Endometrial microvascular endothelial cells (primary cell): ENCODE measurements around the gene DFFA. TPM values are rescaled to one million over a fixed set of nuclear protein-coding genes. Genes with fewer than 3 reads are reported as not detected.

Experiments used
- in situ Hi-C: cut with HindIII; loops from 2 replicates; pipeline ENCODE4 v1.10.0; 2017; ENCODE audit warnings: low sequenced_read_pairs, low pct_unique_long_range_greater_than_20kb; ENCODE audit errors: inconsistent ontology term
- total RNA-seq: library from RNA; depleted of rRNA; stranded (reverse); fragments of >200 nt; gene quantifications from one replicate; pipeline ENCODE4 v1.2.3, GENCODE V29; 2015; ENCODE audit errors: inconsistent ontology term

DFFA gene
- total RNA-seq = 52.5 TPM

DNA sequence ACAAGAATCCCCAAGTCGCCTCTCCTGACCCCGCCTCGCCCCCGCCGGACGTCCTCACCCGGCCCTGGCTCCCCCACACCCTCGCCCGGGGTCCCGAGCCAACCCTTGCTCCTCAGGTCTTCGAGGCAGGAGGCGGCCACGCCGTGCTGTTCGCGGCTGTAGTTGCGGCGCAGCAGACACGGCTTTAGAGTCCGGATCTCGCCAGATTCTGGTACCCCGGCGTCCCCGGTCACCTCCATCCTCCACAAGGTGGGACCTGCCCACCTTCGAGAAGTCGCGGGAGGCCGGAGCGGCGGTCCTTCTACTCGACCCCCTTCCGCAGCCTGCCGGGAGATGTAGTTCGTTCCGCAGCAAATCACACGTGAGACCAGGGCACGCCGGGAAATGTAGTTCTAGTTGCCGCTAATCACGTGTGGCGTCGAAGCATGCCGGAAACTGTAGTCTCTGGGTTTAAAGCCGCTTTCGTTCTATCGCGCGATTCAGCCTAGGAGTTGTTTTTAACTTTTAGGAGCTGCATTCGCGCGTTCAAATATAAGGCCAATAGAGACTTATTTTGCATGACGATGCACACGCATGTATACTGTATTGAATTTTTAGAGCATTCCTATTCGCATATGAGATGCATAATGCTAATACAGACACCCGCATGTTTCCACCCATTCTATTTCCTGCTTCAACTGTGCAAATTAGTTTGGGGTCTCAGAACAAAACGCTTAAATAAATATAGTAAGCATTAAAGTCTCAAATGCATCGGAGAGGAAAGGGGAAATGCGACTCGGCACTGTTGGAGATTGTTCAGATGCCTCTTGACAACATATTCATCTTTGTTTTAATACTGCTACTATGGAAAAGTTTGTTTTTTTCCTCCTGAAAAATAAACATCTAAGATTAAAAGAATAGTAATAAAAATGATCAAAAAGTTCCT is at the start of gene DFFA:
DFFA (minus strand) TSS at position 310 of the 925 bp plus-strand sequence; CDS start at position 239, 71 bp downstream.
- in situ Hi-C loops = no loop called here

DNA sequence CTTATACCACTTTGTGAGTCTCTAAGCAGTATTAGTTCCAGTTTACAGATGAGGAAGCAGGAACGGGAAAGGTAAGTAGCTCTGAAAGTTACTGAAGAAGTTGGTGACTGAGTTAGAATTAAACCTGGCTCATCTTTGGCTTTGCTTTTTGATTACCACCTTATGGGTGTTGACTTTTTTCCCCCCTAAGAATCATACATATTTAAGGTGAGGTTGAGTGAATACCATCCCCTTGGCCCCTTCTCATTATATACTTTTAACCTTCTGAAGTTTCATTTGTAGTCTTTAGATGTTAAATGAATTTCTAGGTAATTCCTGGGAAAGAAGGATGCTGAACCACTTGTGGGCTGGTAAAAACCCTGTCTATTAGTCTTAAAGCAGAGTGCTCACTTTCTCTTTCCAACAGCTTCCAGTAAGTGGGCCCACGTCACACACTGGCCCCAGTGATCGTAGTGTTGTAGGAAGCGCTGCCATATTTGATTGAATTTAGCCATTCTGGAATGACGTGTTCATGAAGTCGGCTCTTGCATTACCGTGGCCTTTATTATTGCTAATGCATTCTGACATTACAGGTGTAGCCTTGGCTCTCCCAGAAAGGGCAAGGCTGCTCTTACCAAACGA is 49.3 kb upstream of the DFFA start:
- in situ Hi-C loops = no loop called here

GRCh38 chr1:10520952-10521351 is 48.6 kb upstream of the DFFA start:
- in situ Hi-C loops = no loop called here

DNA sequence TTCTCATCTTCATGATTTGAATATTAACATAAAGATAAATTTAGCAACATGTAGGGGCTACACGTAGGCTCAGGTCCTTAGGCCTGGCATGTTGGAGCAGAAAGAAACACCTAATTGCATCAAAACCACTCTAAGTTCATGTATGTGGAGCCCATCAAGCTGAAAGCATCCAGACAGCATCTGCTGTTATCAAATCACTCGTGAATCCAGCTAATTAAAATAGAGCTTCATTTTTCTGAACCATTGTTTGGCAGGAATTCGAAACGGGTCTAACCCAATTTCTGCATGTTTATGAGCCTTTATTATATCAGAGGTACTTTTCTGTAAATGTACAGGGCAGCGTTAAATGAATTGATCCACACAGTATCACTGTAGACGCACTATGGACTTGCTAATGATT is 48.2 kb upstream of the DFFA start:
- in situ Hi-C loops = no loop called here

DNA sequence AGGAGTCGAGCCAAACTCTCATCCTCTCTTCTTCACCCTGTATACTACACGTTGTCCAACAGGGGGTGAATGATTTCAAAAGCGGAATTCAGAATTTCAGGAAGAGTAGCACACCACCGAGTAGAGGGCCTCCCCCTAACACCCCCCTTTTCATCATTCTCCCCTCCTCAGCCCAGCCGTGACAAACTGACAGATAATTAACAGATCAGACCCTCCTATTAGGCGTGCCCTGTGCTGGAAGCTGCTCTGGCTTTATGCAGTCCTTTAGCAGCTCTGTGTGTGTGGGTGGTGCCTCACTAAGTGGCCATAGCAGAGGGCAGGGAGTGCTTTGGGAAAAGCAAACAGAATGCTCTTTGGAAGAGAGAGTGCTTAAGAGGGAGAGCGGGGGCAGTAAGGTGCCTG is 46.7 kb upstream of the DFFA start:
- in situ Hi-C loops = no loop called here

DNA sequence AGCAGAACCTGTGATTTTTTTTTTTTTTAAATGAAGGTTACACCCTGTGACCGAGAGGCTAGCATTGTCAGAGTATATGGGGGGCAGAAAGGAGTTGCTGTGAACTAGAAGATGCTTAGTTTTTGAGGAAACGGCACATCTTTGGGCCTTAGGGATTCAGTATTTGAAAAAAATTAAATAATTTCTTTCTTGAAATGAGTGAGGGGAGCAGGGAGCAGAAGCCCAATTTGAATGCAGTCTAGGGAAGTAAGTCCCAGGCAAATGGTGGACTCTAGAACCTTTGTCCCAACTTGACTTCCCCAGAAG is 45.3 kb upstream of the DFFA start:
- in situ Hi-C loops = no loop called here

DNA sequence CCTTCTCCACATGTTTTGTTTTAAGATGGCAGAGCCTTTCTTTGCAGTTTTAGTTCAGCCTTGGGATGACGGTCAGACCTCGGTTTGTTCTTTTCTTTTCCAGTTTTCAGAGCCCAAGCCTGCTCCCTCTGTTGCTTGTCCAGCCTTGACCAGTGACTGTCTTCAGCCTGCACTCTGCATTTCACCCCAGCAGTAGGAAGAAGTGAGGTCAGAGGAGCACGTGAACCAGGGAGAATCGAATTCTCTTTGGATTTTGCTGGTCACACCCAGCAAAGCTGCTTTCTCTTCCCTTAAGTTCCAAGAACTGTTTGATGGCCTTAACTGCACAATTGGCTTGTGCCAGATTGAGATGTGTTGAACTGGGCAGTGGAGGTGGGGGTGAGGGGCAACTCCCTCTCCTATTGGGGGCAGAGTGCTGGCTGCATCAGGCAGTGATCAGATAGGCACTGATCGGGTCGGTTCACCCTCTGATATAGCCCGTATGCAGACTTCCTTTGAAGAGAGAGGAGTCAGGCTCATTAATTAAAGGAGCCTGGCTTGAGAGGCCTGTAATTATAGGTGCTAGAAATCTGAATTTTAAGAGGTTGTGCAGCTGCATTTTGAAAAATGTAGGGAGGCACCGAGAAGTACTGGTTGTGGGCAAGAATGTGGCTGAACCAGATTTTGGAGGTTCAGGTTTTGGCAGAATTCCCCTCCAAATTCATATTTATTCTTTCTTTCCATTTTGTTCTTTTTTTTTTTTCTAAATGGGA is 44.8 kb upstream of the DFFA start:
- in situ Hi-C loops = no loop called here

- in situ Hi-C loops = no loop called here
These were observed 43.8 kb upstream of the DFFA start for GRCh38 chr1:10515976-10516750.

GRCh38 chr1:10515301-10515975 is 43.1 kb upstream of the DFFA start:
- in situ Hi-C loops = no loop called here

- in situ Hi-C loops = no loop called here
These were observed 42.3 kb upstream of the DFFA start for GRCh38 chr1:10514490-10515235.

DNA sequence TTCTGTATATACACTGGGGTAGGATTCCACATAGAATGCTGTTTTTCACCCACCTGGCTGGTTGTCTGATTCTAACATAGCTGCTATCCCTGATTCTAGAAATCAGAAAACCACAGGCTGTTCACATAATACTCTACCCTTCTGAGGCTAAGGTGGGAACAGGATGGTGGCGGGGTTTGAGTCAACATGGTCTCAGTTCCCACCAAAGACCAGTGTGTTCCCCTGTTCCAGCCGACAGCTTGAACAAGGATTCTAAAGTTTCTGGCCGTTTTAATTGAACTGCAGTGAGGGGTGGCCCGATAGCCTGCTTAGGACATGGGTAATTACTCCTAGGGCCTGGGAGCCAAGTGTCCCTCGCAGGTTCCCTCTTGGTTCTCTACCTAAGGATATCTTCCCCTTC is 40.9 kb upstream of the DFFA start:
- in situ Hi-C loops = no loop called here

- in situ Hi-C loops = no loop called here
These were observed 39.2 kb upstream of the DFFA start for GRCh38 chr1:10511494-10511885.

- in situ Hi-C loops = no loop called here
These were observed 38.5 kb upstream of the DFFA start for GRCh38 chr1:10510520-10511493.

GRCh38 chr1:10509809-10510509 is 37.6 kb upstream of the DFFA start:
- in situ Hi-C loops = no loop called here

DNA sequence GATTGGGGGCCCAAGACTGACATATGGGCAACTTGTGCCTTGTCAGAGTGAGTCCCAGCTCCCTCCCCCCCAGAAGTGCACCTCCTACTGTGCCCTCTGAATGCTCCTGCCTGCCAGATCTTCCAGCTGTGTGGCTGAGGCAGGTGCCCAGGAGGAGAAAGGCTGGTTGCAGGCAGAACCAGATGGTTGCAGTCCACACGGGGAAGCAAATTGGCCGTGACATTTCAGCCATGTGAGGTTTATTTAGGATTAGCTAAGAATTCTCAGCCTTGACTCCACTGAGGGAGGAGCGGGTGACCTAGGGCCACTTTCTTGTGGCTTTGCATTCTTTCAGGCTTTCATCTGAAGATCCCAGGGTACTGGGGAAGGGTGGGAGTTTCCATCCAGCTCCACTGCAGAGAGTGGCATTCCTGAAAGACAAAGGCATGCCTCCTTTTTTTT is 36.2 kb upstream of the DFFA start:
- in situ Hi-C loops = no loop called here
